ENCODE results near the gene VSTM4. TPM values are rescaled to one million over a fixed set of nuclear protein-coding genes. Genes with fewer than 3 reads are reported as not detected.

VSTM4 gene
- total RNA-seq, 1 experiment from 2014 or later, result 0.72 TPM

DNA sequence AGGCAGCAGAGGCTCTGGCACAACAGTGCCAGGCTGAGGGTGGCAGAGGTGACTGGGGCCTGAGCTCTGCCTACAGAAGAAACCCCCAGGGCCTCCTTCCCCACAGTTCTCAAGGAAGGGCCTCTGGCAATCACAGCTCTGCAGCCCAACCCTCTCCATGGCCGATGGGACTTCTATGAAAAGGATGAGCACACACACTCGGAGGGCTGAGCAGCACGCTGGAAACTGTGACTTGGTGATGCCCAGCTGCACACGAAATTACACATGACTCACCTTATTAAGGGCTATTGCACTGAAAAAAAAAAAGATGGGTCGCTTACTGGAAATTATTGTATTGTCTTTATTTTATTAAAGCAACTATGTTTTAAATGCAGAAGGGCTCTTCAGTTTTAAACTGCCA lies 132.7 kb downstream of the VSTM4 start:
- Mint-ChIP-seq H3K27me3 (ENCODE audit: low read depth) (no peaks in the 10 kb centered on the region), H3K9me3 (no peaks in the 10 kb centered on the region), H3K27ac (no peak overlapping the region), H3K36me3 (no peaks in the 10 kb centered on the region), H3K4me1 (no peaks in the 10 kb centered on the region), H3K4me3 (no peak overlapping the region)
- ChIA-PET POLR2A (no interaction called here), CTCF (interaction anchor here (0.8 to 3.3 kb wide), 6 partner anchors 13 to 325 kb away, joined by 3 to 25 read pairs (median 4); no protein-coding TSS in a partner anchor)
- ATAC-seq (no peak), DNase-seq (ENCODE audit: low spot score) (no peak)
- no peak for TF ChIP-seq GABPB1 (CRISPR knock-in tag; IDR thresholded peaks at IDR 0.05)
- no peak for TF ChIP-seq FOXJ3 (CRISPR knock-in tag; IDR thresholded peaks at IDR 0.05; ENCODE audit: borderline replicate concordance)
- TF ChIP-seq, protein P1, sequence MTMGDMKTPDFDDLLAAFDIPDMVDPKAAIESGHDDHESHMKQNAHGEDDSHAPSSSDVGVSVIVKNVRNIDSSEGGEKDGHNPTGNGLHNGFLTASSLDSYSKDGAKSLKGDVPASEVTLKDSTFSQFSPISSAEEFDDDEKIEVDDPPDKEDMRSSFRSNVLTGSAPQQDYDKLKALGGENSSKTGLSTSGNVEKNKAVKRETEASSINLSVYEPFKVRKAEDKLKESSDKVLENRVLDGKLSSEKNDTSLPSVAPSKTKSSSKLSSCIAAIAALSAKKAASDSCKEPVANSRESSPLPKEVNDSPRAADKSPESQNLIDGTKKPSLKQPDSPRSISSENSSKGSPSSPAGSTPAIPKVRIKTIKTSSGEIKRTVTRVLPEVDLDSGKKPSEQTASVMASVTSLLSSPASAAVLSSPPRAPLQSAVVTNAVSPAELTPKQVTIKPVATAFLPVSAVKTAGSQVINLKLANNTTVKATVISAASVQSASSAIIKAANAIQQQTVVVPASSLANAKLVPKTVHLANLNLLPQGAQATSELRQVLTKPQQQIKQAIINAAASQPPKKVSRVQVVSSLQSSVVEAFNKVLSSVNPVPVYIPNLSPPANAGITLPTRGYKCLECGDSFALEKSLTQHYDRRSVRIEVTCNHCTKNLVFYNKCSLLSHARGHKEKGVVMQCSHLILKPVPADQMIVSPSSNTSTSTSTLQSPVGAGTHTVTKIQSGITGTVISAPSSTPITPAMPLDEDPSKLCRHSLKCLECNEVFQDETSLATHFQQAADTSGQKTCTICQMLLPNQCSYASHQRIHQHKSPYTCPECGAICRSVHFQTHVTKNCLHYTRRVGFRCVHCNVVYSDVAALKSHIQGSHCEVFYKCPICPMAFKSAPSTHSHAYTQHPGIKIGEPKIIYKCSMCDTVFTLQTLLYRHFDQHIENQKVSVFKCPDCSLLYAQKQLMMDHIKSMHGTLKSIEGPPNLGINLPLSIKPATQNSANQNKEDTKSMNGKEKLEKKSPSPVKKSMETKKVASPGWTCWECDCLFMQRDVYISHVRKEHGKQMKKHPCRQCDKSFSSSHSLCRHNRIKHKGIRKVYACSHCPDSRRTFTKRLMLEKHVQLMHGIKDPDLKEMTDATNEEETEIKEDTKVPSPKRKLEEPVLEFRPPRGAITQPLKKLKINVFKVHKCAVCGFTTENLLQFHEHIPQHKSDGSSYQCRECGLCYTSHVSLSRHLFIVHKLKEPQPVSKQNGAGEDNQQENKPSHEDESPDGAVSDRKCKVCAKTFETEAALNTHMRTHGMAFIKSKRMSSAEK (CRISPR knock-in tag; IDR thresholded peaks at IDR 0.05; ENCODE audit: borderline replicate concordance), result no peak
- TF ChIP-seq ETV6 (CRISPR knock-in tag; IDR thresholded peaks at IDR 0.05), result no peak
- TF ChIP-seq, protein P2, sequence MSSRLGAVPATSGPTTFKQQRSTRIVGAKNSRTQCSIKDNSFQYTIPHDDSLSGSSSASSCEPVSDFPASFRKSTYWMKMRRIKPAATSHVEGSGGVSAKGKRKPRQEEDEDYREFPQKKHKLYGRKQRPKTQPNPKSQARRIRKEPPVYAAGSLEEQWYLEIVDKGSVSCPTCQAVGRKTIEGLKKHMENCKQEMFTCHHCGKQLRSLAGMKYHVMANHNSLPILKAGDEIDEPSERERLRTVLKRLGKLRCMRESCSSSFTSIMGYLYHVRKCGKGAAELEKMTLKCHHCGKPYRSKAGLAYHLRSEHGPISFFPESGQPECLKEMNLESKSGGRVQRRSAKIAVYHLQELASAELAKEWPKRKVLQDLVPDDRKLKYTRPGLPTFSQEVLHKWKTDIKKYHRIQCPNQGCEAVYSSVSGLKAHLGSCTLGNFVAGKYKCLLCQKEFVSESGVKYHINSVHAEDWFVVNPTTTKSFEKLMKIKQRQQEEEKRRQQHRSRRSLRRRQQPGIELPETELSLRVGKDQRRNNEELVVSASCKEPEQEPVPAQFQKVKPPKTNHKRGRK (CRISPR knock-in tag; IDR thresholded peaks at IDR 0.05; ENCODE audit: borderline replicate concordance), result no peak
- TF ChIP-seq, protein P3, sequence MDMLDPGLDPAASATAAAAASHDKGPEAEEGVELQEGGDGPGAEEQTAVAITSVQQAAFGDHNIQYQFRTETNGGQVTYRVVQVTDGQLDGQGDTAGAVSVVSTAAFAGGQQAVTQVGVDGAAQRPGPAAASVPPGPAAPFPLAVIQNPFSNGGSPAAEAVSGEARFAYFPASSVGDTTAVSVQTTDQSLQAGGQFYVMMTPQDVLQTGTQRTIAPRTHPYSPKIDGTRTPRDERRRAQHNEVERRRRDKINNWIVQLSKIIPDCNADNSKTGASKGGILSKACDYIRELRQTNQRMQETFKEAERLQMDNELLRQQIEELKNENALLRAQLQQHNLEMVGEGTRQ (CRISPR knock-in tag; IDR thresholded peaks at IDR 0.05), result no peak
- no peak for TF ChIP-seq GRHL2 (CRISPR knock-in tag; IDR thresholded peaks at IDR 0.05; ENCODE audit: insufficient replicate concordance, severe bottlenecking)
- no peak for TF ChIP-seq ZNF423 (CRISPR knock-in tag; IDR thresholded peaks at IDR 0.05)
- no peak for TF ChIP-seq NR3C1 (CRISPR knock-in tag; conservative IDR thresholded peaks at IDR 0.05; ENCODE audit: low read depth)
- TF ChIP-seq ZNF396 (CRISPR knock-in tag; IDR thresholded peaks at IDR 0.05; ENCODE audit: borderline replicate concordance), result no peak

DNA sequence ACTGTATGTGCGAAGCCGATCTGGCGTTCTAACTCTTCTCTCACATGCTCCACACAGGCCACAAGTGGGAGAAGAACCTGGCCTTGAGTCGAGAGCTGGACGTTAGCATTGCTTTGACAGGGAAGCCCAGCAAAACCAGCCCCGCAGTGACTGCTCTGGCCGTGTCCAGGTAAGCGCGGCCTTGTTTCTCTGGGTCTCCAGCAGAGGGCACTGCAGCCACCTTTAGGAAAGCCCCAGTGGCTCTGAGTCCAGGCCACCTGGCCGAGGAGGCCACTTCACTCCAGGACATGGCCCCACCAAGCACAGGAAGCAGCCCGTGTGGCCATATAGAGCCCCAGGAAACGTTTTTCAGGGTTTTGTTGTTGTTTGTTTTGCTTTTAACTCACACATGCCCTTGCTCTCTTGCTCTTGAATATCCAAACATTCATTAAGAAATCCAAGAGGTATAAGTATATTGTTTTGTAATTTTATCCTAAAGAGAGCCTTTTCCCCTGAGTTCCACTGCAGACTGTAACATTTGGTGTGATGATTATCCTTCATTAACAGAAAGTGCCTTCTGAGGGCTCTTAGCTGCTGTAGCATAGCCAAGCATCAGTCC lies 133.9 kb downstream of the VSTM4 start:
- no peaks in the 10 kb centered on the region for H3K9me3 Mint-ChIP-seq
- peak; percentile 87 for DNase-seq (ENCODE audit: low spot score)
- ATAC-seq, result peak; percentile 98
- no peaks in the 10 kb centered on the region for H3K27me3 Mint-ChIP-seq (ENCODE audit: low read depth)
- TF ChIP-seq ZNF138 (CRISPR knock-in tag; conservative IDR thresholded peaks at IDR 0.05) (no peak), MYBL2 (CRISPR knock-in tag; IDR thresholded peaks at IDR 0.05) (no peak), ZNF396 (CRISPR knock-in tag; IDR thresholded peaks at IDR 0.05; ENCODE audit: borderline replicate concordance) (no peak), NFATC4 (CRISPR knock-in tag; IDR thresholded peaks at IDR 0.05) (no peak), FOXP1 (CRISPR knock-in tag; IDR thresholded peaks at IDR 0.05; ENCODE audit: borderline replicate concordance) (no peak), ETV6 (CRISPR knock-in tag; IDR thresholded peaks at IDR 0.05) (0 out of 2 replicates have a peak, but pooled peaks have one; percentile 30)
- TF ChIP-seq, protein P4, sequence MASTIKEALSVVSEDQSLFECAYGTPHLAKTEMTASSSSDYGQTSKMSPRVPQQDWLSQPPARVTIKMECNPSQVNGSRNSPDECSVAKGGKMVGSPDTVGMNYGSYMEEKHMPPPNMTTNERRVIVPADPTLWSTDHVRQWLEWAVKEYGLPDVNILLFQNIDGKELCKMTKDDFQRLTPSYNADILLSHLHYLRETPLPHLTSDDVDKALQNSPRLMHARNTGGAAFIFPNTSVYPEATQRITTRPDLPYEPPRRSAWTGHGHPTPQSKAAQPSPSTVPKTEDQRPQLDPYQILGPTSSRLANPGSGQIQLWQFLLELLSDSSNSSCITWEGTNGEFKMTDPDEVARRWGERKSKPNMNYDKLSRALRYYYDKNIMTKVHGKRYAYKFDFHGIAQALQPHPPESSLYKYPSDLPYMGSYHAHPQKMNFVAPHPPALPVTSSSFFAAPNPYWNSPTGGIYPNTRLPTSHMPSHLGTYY (CRISPR knock-in tag; IDR thresholded peaks at IDR 0.05), result no peak
- TF ChIP-seq, protein P5, sequence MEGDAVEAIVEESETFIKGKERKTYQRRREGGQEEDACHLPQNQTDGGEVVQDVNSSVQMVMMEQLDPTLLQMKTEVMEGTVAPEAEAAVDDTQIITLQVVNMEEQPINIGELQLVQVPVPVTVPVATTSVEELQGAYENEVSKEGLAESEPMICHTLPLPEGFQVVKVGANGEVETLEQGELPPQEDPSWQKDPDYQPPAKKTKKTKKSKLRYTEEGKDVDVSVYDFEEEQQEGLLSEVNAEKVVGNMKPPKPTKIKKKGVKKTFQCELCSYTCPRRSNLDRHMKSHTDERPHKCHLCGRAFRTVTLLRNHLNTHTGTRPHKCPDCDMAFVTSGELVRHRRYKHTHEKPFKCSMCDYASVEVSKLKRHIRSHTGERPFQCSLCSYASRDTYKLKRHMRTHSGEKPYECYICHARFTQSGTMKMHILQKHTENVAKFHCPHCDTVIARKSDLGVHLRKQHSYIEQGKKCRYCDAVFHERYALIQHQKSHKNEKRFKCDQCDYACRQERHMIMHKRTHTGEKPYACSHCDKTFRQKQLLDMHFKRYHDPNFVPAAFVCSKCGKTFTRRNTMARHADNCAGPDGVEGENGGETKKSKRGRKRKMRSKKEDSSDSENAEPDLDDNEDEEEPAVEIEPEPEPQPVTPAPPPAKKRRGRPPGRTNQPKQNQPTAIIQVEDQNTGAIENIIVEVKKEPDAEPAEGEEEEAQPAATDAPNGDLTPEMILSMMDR (IDR thresholded peaks at IDR 0.05), result peak; percentile 80
- TF ChIP-seq, protein P6, sequence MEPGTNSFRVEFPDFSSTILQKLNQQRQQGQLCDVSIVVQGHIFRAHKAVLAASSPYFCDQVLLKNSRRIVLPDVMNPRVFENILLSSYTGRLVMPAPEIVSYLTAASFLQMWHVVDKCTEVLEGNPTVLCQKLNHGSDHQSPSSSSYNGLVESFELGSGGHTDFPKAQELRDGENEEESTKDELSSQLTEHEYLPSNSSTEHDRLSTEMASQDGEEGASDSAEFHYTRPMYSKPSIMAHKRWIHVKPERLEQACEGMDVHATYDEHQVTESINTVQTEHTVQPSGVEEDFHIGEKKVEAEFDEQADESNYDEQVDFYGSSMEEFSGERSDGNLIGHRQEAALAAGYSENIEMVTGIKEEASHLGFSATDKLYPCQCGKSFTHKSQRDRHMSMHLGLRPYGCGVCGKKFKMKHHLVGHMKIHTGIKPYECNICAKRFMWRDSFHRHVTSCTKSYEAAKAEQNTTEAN (CRISPR knock-in tag; IDR thresholded peaks at IDR 0.05), result no peak
- TF ChIP-seq, protein P2 (CRISPR knock-in tag; IDR thresholded peaks at IDR 0.05; ENCODE audit: borderline replicate concordance), result no peak
- TF ChIP-seq, protein P7, sequence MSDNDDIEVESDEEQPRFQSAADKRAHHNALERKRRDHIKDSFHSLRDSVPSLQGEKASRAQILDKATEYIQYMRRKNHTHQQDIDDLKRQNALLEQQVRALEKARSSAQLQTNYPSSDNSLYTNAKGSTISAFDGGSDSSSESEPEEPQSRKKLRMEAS (CRISPR knock-in tag; IDR thresholded peaks at IDR 0.05), result peak; percentile 42; the same call in 1 of the 2 replicates
- CTCF ChIA-PET, result interaction anchor here (0.6 to 3.3 kb wide), 13 partner anchors 12 to 531 kb away, joined by 3 to 25 read pairs (median 3); no protein-coding TSS in a partner anchor
- no peaks in the 10 kb centered on the region for H3K4me1 Mint-ChIP-seq
- POLR2A ChIA-PET, result no interaction called here
- no peaks in the 10 kb centered on the region for H3K36me3 Mint-ChIP-seq
- no peak overlapping the region for H3K27ac Mint-ChIP-seq
- H3K4me3 Mint-ChIP-seq, result no peak overlapping the region

All from WTC11 (cell line).